Suppressor macrophage (primary cell): ENCODE measurements around the gene HSF4.

ENCODE experiments used
- DNase-seq, 4 experiments: peaks; one replicate each; pipeline ENCODE4 v3.0.0-alpha.2; 2020 to 2022

The HSF4 gene

GRCh38 chr16:67166598-67167168 lies 2.1 kb downstream of the HSF4 start:
- peak in 3 of 4 experiments; percentile 25 to 45 (median 41) for DNase-seq

- DNase-seq: no peak
These were observed 3.0 kb downstream of the HSF4 start for GRCh38 chr16:67167588-67167987.

- DNase-seq: no peak
These were observed 4.5 kb downstream of the HSF4 start for GRCh38 chr16:67169011-67169451.

- peak in 3 of 4 experiments; percentile 36 to 63 (median 60) for DNase-seq
These were observed 5.2 kb downstream of the HSF4 start for GRCh38 chr16:67169642-67170167.

GRCh38 chr16:67170168-67170948 lies 5.8 kb downstream of the HSF4 start, which contains the start of gene NOL3:
NOL3 (plus strand) TSS chr16:67170538.
- peak; percentile 71 to 90 (median 84) for DNase-seq

GRCh38 chr16:67170949-67171649 lies 6.6 kb downstream of the HSF4 start:
- peak in 3 of 4 experiments; percentile 41 to 57 (median 46) for DNase-seq

- DNase-seq: no peak
These were observed 8.8 kb downstream of the HSF4 start for GRCh38 chr16:67173323-67173722.

GRCh38 chr16:67173808-67174705 lies 9.5 kb downstream of the HSF4 start:
- DNase-seq: peak; percentile 71 to 89 (median 81)

- DNase-seq: no peak
These were observed 10.2 kb downstream of the HSF4 start for GRCh38 chr16:67174706-67175231.

GRCh38 chr16:67176662-67177061 lies 12.1 kb downstream of the HSF4 start:
- no peak for DNase-seq

GRCh38 chr16:67177743-67178699 lies 13.5 kb downstream of the HSF4 start:
- peak; percentile 51 to 81 (median 68) for DNase-seq

GRCh38 chr16:67179421-67180080 lies 15.0 kb downstream of the HSF4 start:
- no peak for DNase-seq

GRCh38 chr16:67180166-67180565 lies 15.6 kb downstream of the HSF4 start:
- no peak for DNase-seq

- DNase-seq: peak in 2 of 4 experiments; percentile 29 to 47
These were observed 16.8 kb downstream of the HSF4 start for GRCh38 chr16:67181346-67181745.

- peak in 1 of 4 experiments; percentile 36 for DNase-seq
These were observed 17.7 kb downstream of the HSF4 start for GRCh38 chr16:67182288-67182687.

GRCh38 chr16:67183284-67183626 lies 18.7 kb downstream of the HSF4 start:
- DNase-seq: no peak

GRCh38 chr16:67183627-67184452 lies 19.3 kb downstream of the HSF4 start, which contains the start of gene MATCAP1:
MATCAP1 (minus strand) TSS chr16:67183963; CDS start chr16:67180610, 3,353 bp downstream.
- DNase-seq: peak; percentile 94 to 97 (median 96)

- DNase-seq: no peak
These were observed 20.0 kb downstream of the HSF4 start for GRCh38 chr16:67184453-67184994.
